IPS DF 4.7 (cell line): ENCODE data around the gene APOL6.
"Not testable (repeated sequence)": the region's sequence is repeated elsewhere in the genome, so short reads cannot be mapped to it uniquely, and the experiment has no call there.

Experiments
- DNase-seq: peaks from one replicate; pipeline ENCODE4 v3.0.0-alpha.2; 2013; ENCODE audit warnings: low spot score; ENCODE audit errors: extremely low read depth

The APOL6 gene

DNA sequence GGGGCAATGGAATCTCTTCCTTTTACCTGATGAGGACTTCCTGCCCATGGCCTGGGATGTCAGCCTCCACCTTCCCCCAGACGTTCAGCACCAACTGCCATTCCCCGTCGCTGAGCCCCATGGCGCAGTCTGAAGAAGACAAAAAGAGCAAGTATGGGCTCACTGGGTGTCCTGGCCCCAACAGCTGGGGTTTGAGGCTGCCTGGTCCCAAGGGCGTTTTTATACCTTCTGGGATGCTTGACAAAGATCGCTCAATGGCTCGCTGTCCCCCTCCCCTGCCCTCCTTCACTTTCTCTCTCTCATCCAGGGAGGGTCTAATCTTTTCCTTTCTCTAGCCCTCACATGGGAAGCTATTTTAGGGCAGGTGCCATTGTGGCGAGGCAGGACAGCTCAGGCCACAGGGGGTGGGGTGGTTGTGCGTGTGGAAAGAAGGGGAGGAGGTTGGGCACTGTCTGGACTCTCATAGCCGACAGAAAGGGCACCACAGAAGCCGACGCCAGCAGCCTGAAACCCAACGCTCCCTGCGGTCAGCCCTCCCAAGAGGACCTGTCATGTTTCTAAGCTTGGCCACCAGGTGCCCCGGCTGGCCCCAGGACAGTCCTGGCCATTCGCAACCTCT is 31.0 kb upstream of the APOL6 start, which contains the start of gene MB:
MB (minus strand) TSS at position 193 of the 619 bp plus-strand sequence; CDS start at position 121, 72 bp downstream.
- no peak for DNase-seq

DNA sequence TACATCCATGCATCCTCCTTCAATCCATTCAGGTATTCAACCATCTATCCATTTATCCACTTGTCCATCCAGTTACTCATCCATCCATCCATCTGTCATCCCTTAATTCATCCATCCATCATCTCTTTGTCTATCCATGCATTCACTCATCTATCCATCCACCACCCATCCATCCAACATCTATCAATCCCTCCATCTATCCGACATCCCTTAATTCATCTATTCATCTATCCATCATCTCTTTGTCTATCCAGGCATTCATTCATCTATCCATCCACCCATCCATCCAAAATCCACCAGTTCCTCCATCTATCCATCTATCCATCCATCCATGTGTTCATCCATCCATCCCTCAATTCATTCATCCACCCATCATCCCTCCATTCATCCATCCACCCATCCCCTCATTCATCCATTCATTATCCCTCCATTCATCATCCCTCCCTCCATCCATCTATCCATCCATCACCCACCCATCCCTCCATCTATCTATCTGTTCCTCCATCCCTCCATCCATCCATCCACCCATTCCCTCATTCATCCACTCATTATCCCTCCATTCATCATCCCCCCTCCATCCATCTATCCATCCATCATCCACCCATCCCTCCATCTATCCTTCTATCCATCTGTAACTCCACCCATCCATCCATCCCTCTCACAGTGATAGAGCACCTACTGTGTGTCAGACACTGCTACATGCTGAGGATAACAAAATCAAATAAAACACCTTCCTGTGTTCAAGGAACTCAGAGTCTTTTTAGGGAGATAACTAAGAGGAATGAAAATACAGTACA is 29.6 kb upstream of the APOL6 start:
- DNase-seq: no peak

- DNase-seq: no peak
These were observed 28.7 kb upstream of the APOL6 start for GRCh38 chr22:35619336-35620094.

DNA sequence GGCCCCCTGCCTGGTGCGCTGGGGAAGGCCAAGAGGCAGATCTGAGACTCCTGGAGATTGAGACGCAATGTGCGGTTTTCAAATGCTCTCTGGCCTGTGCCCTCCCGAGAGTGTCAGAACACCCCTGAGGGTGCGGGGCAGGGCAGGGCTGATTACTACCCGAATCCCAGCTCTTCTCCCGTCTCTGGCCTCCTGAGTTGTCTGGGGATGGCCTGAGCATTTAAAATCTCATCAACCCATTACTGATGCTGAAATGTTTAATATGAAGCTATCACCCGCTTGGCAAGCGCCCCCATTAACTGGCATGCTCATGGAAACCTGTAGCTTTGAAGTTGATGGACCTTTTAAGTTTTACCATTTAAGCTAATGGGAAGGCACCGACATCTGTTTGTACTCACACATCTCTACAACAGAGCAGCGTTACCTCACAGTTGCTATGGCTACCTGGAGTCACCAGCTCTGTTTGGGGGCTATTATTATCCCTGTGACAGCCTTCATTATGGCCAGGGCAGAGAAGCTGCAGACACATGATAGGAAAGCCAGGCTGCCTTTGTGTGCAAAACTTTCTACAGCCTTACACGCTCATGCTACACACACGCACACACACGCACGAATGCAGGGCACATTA is 27.5 kb upstream of the APOL6 start:
- no peak for DNase-seq

GRCh38 chr22:35621451-35621850 is 26.8 kb upstream of the APOL6 start:
- DNase-seq: no peak

DNA sequence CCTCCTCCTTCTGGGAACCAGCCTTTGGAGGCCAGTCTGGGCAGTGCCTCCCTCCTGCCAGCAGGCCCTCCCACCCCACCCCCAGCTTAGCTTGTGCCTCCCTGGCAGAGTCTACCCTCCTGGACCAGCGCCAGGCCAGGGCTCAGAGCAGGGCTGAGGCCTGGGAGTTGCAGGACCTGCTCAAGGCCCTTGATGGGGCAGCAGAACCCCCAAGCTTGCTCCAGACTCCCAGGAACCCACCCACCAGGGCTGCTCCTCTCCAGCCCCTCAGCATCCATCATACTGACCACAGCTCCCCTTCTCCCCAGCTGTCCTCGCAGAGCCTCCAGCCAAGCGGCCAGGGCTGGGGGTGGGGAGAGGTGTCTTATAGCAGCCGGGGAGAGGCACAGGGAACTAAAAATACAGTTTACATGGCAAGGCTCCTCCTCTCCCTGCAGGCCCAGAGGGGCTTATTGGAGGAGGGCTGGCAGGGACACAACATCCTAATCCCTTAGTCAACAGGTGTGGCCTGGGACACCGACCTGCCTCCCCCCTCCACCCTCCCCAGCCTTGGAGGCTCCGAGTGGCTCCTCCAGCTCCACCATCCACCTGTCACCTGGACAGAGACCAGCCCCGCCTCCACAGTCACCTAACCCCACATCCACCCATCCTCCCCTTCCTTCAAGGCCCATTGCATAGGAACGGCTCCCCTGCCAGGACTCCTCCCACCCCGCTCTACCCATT is 25.9 kb upstream of the APOL6 start:
- no peak for DNase-seq

- DNase-seq: not testable (repeated sequence)
These were observed 24.4 kb upstream of the APOL6 start for GRCh38 chr22:35623885-35624284.

- DNase-seq: no peak
These were observed 23.7 kb upstream of the APOL6 start for GRCh38 chr22:35624547-35624946.

DNA sequence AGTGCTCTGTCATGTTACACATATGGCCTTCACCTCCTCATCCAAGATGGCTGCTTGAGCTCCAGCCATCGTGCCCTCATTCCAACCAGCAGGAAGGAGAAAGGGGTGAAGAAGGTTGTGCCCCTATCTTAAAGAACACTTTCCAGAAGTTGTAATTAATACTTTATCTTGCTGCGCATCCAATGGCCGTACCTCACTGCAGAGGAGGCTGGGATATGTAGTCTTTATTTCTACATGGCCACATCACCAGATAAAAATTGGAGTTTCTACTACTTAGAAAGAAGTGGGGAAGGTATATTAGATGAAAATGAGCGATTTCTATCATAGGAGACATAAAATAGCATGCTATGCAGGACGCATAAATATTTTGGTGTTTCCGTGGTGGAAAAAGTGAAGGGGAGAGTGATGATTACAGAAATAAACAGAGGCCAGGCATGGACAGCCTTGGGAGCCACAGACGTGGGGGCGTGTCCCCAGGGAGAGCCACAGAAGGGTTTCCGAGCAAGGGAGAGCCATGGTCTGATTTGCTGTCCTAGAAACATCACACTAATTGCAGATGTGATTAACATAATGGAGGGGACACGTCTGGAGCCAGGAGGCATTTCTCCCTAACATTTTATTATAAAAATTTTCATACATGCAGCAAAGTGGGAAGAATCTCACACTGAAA is 22.3 kb upstream of the APOL6 start:
- no peak for DNase-seq

GRCh38 chr22:35627267-35628041 is 20.8 kb upstream of the APOL6 start:
- no peak for DNase-seq

- no peak for DNase-seq
These were observed 19.5 kb upstream of the APOL6 start for GRCh38 chr22:35628732-35629131.

- DNase-seq: no peak
These were observed 18.6 kb upstream of the APOL6 start for GRCh38 chr22:35629406-35630216.

DNA sequence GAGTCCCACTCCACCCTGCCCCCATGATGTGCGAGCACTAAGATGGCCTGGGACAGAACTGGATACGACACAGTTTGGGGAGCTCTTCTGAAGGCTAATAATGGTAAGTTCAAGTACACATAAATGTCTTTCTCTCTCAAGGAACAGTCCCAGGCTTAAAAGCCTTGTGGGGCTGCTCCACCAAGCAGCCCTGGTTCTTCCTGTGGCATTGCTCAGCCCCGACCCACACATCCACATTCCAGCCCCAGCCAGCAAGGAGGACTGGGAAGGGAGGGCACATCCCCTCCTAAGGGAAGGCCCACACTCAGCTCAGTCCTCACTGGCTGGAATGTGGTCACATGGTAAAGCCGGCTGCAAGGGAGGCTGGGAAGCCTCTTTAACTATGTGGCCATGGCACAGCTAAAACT is 17.9 kb upstream of the APOL6 start:
- no peak for DNase-seq

DNA sequence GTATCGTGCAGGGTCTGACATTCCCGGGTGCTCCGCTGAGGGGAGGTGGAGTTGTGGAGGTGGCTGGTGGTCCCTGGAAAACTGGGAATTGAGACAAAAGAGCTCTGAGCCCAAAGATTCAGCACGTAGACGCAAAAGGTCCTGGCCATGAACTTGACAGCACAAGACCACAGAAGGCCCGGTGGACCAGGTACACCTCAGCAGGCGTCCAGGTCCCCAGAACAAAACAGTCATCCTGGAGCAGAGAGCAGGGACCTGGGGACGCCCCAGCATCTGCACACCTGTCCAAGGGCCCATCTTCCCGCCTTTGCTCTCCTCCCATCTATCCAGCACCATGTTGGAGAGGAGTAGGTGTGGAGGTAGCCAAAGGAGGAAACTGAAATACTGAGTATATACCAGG is 17.4 kb upstream of the APOL6 start:
- no peak for DNase-seq

DNA sequence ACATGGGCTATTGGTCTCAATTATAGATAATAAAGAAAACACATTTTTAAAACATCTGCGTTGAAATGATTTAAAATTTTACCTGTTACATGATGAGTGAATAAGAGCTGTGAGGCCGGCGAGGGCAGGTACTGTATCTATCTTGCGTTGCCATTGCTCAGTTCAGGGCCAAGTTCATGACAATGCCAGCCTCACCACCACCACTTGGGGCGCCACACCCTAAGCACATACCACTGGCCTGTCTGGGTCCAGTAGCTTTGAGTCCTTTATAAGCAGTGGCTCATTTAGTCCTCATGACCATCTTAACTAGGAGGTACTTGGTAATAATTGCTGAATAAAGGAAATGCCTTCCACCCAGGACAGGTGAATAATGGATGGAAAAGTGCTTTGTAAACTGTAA is 16.6 kb upstream of the APOL6 start:
- DNase-seq: no peak

- DNase-seq: no peak
These were observed 15.3 kb upstream of the APOL6 start for GRCh38 chr22:35632935-35633334.

DNA sequence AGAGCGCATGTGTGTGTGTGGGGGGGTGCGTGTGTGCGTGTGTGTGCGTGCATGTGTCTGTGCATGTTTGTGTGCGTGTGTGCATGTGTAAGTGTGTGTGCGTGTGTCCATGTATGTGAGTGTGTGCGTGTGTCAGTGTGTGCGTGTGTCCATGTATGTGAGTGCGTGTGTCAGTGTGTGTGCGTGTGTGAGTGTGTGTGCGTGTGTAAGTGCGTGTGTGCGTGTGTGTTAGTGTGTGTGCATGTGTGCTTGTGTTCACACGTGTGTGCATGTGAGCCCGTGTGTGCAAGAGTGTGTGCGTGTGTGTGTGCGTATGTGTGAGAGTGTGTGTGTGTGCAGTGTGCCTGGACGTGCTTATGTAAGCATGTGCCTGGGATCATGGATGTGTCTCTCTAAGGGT is 14.7 kb upstream of the APOL6 start:
- DNase-seq: no peak

DNA sequence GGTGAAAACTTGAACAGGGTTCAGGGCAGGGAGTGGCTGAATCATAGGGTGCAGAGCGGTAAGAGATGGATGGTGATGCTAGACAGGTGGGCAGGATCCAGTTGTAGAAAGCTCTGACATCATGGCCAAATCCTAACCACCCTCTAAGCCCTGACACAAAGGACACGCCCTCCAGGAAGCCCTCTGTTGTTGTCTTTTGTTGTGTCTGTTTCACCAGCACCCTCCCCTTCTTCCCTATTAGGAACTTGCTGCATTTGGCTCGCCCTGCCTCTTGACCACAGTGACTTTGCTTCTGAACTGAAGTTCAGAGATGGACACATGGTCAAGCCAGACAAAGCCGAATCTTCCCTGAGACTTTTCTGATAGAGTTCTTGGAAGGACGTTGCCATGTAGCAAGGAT is 14.2 kb upstream of the APOL6 start:
- DNase-seq: no peak

DNA sequence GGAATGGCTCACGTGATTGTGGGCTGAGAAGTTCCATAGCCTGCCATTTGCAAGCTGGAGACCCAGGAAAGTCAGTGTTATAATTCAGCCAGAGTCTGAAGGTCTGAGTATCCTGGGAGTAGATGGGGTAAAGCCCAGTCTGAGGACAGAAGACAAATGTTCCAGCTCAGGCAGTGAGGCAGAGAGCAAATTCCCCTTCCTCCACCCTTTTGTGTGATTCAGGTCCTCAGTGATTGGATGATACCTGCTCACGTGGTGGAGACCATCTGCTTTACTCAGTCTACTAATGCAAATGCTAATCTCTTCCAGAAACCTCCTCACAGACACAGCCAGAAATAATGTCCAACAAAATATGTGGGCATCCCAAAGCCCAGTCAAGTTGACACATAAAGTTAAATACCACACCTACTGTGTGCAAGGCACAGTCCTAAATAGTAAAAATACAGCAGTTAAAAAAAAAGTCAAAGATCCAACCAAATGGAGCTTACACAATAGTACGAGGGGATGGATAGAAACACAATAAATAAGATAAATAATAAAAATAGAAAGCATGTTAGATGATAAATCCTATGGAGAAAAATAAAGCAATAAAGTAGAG is 13.2 kb upstream of the APOL6 start:
- no peak for DNase-seq
